ENCODE measurements around the gene MED20.
"Not testable (repeated sequence)": the region's sequence is repeated elsewhere in the genome, so short reads cannot be mapped to it uniquely, and the experiment has no call there.

The MED20 gene

GRCh38 chr6:41920921-41921711 lies at the start of gene MED20, which contains the start of gene BYSL:
MED20 (minus strand) TSS chr6:41921139; CDS start chr6:41921018, 121 bp downstream.
BYSL (plus strand) TSS chr6:41921499; CDS start chr6:41921563, 64 bp downstream.
- DNase-seq = peak; percentile 94 to 96

GRCh38 chr6:41970436-41970846 lies 49.5 kb upstream of the MED20 start:
- peak; percentile 61 to 74 for DNase-seq

GRCh38 chr6:41967312-41968287 lies 46.7 kb upstream of the MED20 start:
- DNase-seq = peak in 1 of 2 experiments; percentile 7

- DNase-seq = peak in 1 of 2 experiments; percentile 23
Measured at GRCh38 chr6:41966961-41967311, 46.0 kb upstream of the MED20 start.

GRCh38 chr6:41966214-41966920 lies 45.4 kb upstream of the MED20 start:
- DNase-seq = no peak

- DNase-seq = peak in 1 of 2 experiments; percentile 1
Measured at GRCh38 chr6:41965429-41966213, 44.7 kb upstream of the MED20 start.

GRCh38 chr6:41964201-41964887 lies 43.4 kb upstream of the MED20 start:
- no peak for DNase-seq

GRCh38 chr6:41963371-41963770 lies 42.4 kb upstream of the MED20 start:
- DNase-seq = no peak

- no peak for DNase-seq
Measured at GRCh38 chr6:41960028-41960427, 39.1 kb upstream of the MED20 start.

- DNase-seq = peak in 1 of 2 experiments; percentile 52
Measured at GRCh38 chr6:41958022-41958856, 37.3 kb upstream of the MED20 start.

GRCh38 chr6:41957117-41957516 lies 36.2 kb upstream of the MED20 start:
- no peak for DNase-seq

- DNase-seq = no peak
Measured at GRCh38 chr6:41955412-41955811, 34.5 kb upstream of the MED20 start.

GRCh38 chr6:41954668-41955067 lies 33.7 kb upstream of the MED20 start:
- DNase-seq = no peak

GRCh38 chr6:41947581-41948220 lies 26.8 kb upstream of the MED20 start:
- no peak for DNase-seq

GRCh38 chr6:41943456-41943855 lies 22.5 kb upstream of the MED20 start:
- DNase-seq = no peak

- DNase-seq = not testable (repeated sequence)
Measured at GRCh38 chr6:41942882-41943281, 21.9 kb upstream of the MED20 start.

GRCh38 chr6:41942067-41942851 lies 21.3 kb upstream of the MED20 start:
- no peak for DNase-seq

- peak; percentile 93 to 95 for DNase-seq
Measured at GRCh38 chr6:41941280-41942066, 20.5 kb upstream of the MED20 start, which contains the start of gene CCND3. CCND3 (minus strand) TSS chr6:41941808; CDS start chr6:41941649, 159 bp downstream.
